Pancreas (tissue), 10 donors: Measurements from ENCODE around the gene PAX5. TPM values are rescaled to one million over a fixed set of nuclear protein-coding genes. Genes with fewer than 3 reads are reported as not detected.
"Not testable (repeated sequence)": the region's sequence is repeated elsewhere in the genome, so short reads cannot be mapped to it uniquely, and the experiment has no call there.

Experiments used
- ATAC-seq, 4 donors: fragments of 200-7000 bp; cut with Tn5 transposase; one replicate each; pipeline versions ENCODE4 v1.8.0 to v1.9.1; 2020; ENCODE audit warnings: mild to moderate bottlenecking in 4 of 4, moderate library complexity in 4 of 4
- DNase-seq, 6 donors: peaks; one replicate each; pipeline ENCODE4 v3.0.0-alpha.2; 2020
- FAIRE-seq: peaks from 2 replicates; lab custom pipeline; 2012; peaks lifted over from hg19 to GRCh38; lab: Jason Lieb, UNC
- H3K27ac ChIP-seq, 4 donors: fragments of 200-600 bp; sonication (generic); 1 replicate in 3 of 4; 2 replicates in 1 of 4; pipeline versions ENCODE4 v1.5.0 to v1.8.0; 2020
- H3K27me3 ChIP-seq, 4 donors: fragments of 200-600 bp; one replicate each; pipeline ENCODE4 v1.8.0; 2021
- H3K36me3 ChIP-seq, 3 donors: fragments of 200-600 bp; sonication (generic) in 1 of 3; one replicate each; pipeline versions ENCODE4 v1.5.0 to v1.8.0; 2020 to 2021
- H3K4me1 ChIP-seq, 3 donors: fragments of 200-600 bp; one replicate each; pipeline ENCODE4 v1.8.0; 2021
- H3K4me3 ChIP-seq, 4 donors: fragments of 200-600 bp; sonication (generic) in 2 of 4; one replicate each; pipeline versions ENCODE4 v1.5.0 to v1.8.0; 2020 to 2021
- H3K9me3 ChIP-seq, 4 donors: fragments of 200-600 bp; one replicate each; pipeline ENCODE4 v1.8.0; 2021
- CTCF ChIP-seq, 4 donors: fragments of 200-600 bp; sonication (generic) in 3 of 4; IDR thresholded peaks; one replicate each; pipeline versions ENCODE4 v1.5.0 to v1.8.0; 2021; ENCODE audit warnings: antibody characterized with exemption in 4 of 4
- WGBS, 2 donors: extraction: QIAGEN DNeasy Blood & Tissue Kit; methylation state at CpG; one replicate each; pipeline ENCODE4 v1.1.7; 2013; 5-methylcytosine and 5-hydroxymethylcytosine counted together
- intact Hi-C, 3 donors: fragments of 100-400 bp; cut with DNase I; formaldehyde crosslinking; loops; one replicate each; pipeline versions ENCODE4 v1.11.1 to v1.14.2; 2022
- polyA plus RNA-seq, 2 donors: library from polyadenylated mRNA; stranded (reverse); fragments of 200-250 nt; gene quantifications; one replicate each; pipeline ENCODE4 v1.2.3, GENCODE V29; 2013
- total RNA-seq, 6 donors: library from RNA; stranded (reverse); fragmentation: NEBNext Ultra II Directional in 4 of 6; extraction: Animal tissue kit (Norgen Biotek cat#: 25700) in 4 of 6; gene quantifications; one replicate each; pipeline versions ENCODE4 v1.2.1 to v1.2.4, GENCODE V29; 2021 to 2023
- donor health status: healthy with polysubstance abuse.
- donor health status: DM: no; HTN: no; CAD: no; lungs with moderate emphysema.
- donor health status: DM: no; HTN: no; CAD: no.
- donor health status: control.
- donor health status: control.
- donor health status: Bipolar disorder and iron deficiency.
- donor health status: DM: yes; HTN: yes; CAD: no.
- donor health status: DM: no; HTN: no; CAD: no.
- donor health status: DM: no; HTN: no; CAD: no.
- donor health status: DM: yes; HTN: yes; CAD: no.

PAX5 gene
- total and polyA plus RNA-seq, 8 donors, result under 0.01 to 0.35 (median 0.28) TPM; not detected in 1

- Histone ChIP-seq H3K27ac (no peak overlapping the region), H3K27me3 (no peaks in the 10 kb centered on the region), H3K4me3 (no peak overlapping the region), H3K9me3 (no peaks in the 10 kb centered on the region), H3K4me1 (peaks cover 0 to 6% (median 0%) of the 10 kb centered on the region in 3 donors), H3K36me3 (no peaks in the 10 kb centered on the region)
- DNase-seq (no peak), FAIRE-seq (no peak), ATAC-seq (no peak)
- no peak for TF ChIP-seq CTCF (IDR thresholded peaks at IDR 0.05)
- 83 to 86% methylated on average over 2 of the region's 2 CpGs for WGBS, 2 donors
- intact Hi-C loops, result loop anchor here in 1 of 3 donors (10.0 kb wide), 1 partner anchor 113 kb away; no protein-coding TSS in a partner anchor
These were observed 162.5 kb downstream of the PAX5 start for GRCh38 chr9:36871606-36872005.

GRCh38 chr9:36870960-36871359, 163.1 kb downstream of the PAX5 start:
- intact Hi-C loops, result loop anchor here in 1 of 3 donors (10.0 kb wide), 1 partner anchor 114 kb away; no protein-coding TSS in a partner anchor
- no peaks in the 10 kb centered on the region for H3K27me3 ChIP-seq
- H3K9me3 ChIP-seq, result no peaks in the 10 kb centered on the region
- no peak for TF ChIP-seq CTCF (IDR thresholded peaks at IDR 0.05)
- H3K27ac ChIP-seq, result no peak overlapping the region
- no peaks in the 10 kb centered on the region for H3K36me3 ChIP-seq
- peak in 4 of 6 donors; percentile 28 to 69 (median 38) for DNase-seq
- peak; percentile 60 to 68 (median 66) for ATAC-seq
- 18 to 22% methylated on average over 7 of the region's 7 CpGs for WGBS, 2 donors
- H3K4me3 ChIP-seq, result no peak overlapping the region
- FAIRE-seq, result no peak
- H3K4me1 ChIP-seq, result peaks cover 0 to 6% (median 0%) of the 10 kb centered on the region in 3 donors

GRCh38 chr9:36869605-36870004, 164.5 kb downstream of the PAX5 start:
- not testable (repeated sequence) for H3K4me1 ChIP-seq, DNase-seq, FAIRE-seq, H3K27me3 ChIP-seq, H3K36me3 ChIP-seq, ATAC-seq, H3K27ac ChIP-seq, H3K4me3 ChIP-seq, H3K9me3 ChIP-seq
- 96 to 100% methylated on average over 1 of the region's 1 CpG for WGBS, 2 donors
- intact Hi-C loops, result loop anchor here in 1 of 3 donors (10.0 kb wide), 1 partner anchor 115 kb away; no protein-coding TSS in a partner anchor

GRCh38 chr9:36868586-36869282, 165.3 kb downstream of the PAX5 start:
- H3K4me1 ChIP-seq, result peaks cover 0 to 6% (median 0%) of the 10 kb centered on the region in 3 donors
- 81 to 84% methylated on average over 11 of the region's 11 CpGs for WGBS, 2 donors
- no peak for TF ChIP-seq CTCF (IDR thresholded peaks at IDR 0.05)
- FAIRE-seq, result no peak
- intact Hi-C loops, result no loop called here
- no peak for ATAC-seq
- no peak overlapping the region for H3K27ac ChIP-seq
- no peaks in the 10 kb centered on the region for H3K27me3 ChIP-seq
- H3K36me3 ChIP-seq, result no peaks in the 10 kb centered on the region
- no peaks in the 10 kb centered on the region for H3K9me3 ChIP-seq
- peak in 1 of 6 donors; percentile 39 for DNase-seq
- no peak overlapping the region for H3K4me3 ChIP-seq

- peak overlapping the region in 1 of 4 donors; percentile 14 for H3K4me3 ChIP-seq
- no peaks in the 10 kb centered on the region for H3K36me3 ChIP-seq
- FAIRE-seq, result no peak
- DNase-seq, result peak in 5 of 6 donors; percentile 31 to 52 (median 45)
- 26 to 28% methylated on average over 22 of the region's 22 CpGs for WGBS, 2 donors
- no peak for TF ChIP-seq CTCF (IDR thresholded peaks at IDR 0.05)
- no peak overlapping the region for H3K27ac ChIP-seq
- intact Hi-C loops, result no loop called here
- peaks cover 0 to 6% (median 0%) of the 10 kb centered on the region in 3 donors for H3K4me1 ChIP-seq
- H3K9me3 ChIP-seq, result no peaks in the 10 kb centered on the region
- ATAC-seq, result peak; percentile 71 to 90 (median 83)
- H3K27me3 ChIP-seq, result no peaks in the 10 kb centered on the region
These were observed 166.2 kb downstream of the PAX5 start for GRCh38 chr9:36867672-36868471.
